ENCODE data around the gene CHMP3. TPM values are rescaled to one million over a fixed set of nuclear protein-coding genes. Genes with fewer than 3 reads are reported as not detected.

Gene CHMP3
- total and polyA plus RNA-seq, 2 of the 8 experiments (the other 6 are each of a cell fraction or from before 2014, with no cell fraction given): 11.7 to 21.9 TPM

- H3K4me1 ChIP-seq (replicated peaks in 1 of 4; ENCODE audit: control insufficient read depth in 3 of 4, insufficient read depth in 4 of 4, low read length in 3 of 4): no peaks in the 10 kb centered on the region
- H3K23me2 ChIP-seq (ENCODE audit: low read depth, low read length): no peaks in the 10 kb centered on the region
- H3K23ac ChIP-seq (ENCODE audit: insufficient read length): no peak overlapping the region
- FAIRE-seq (no peak), DNase-seq (ENCODE audit: low read depth in 1 of 2, low spot score in 2 of 2) (no peak)
- CTCF ChIA-PET (ENCODE audit: partially characterized antibody): no interaction called here
- WGBS, 2 experiments (ENCODE audit: extremely low coverage in 1 of 2, insufficient coverage in 1 of 2, insufficient read length in 1 of 2, insufficient replicate concordance in 2 of 2, low coverage in 1 of 2, low lambda C conversion rate in 2 of 2, missing lambda C conversion rate in 1 of 2): 98% methylated on average over 3 of the region's 3 CpGs; no CpG with 5 or more reads in 1 of the 2 experiments
- H3K27me3 ChIP-seq (replicated peaks in 1 of 4; ENCODE audit: control insufficient read depth in 3 of 4, extremely low read depth in 1 of 4, insufficient read depth in 3 of 4, low read length in 3 of 4): no peaks in the 10 kb centered on the region
- peaks cover 5 to 12% of the 10 kb centered on the region in 2 experiments; a peak in 2 of 4 replicates for H3K9me3 ChIP-seq (ENCODE audit: insufficient read depth in 2 of 2, low read depth in 1 of 2, low read length in 1 of 2)
- no peak overlapping the region for H3K27ac ChIP-seq (ENCODE audit: low read depth, low read length)
- no peak overlapping the region for H2BK5ac ChIP-seq (ENCODE audit: low read depth, low read length)
- H3K36me3 ChIP-seq (ENCODE audit: control insufficient read depth in 2 of 4, insufficient read depth in 4 of 4, low read length in 3 of 4): no peaks in the 10 kb centered on the region; a peak in 1 of 8 replicates
- no peak overlapping the region for H2AFZ ChIP-seq (ENCODE audit: low read length)
- H3K79me1 ChIP-seq (ENCODE audit: low read depth, low read length): no peaks in the 10 kb centered on the region
- H2BK15ac ChIP-seq (ENCODE audit: low read length): no peak overlapping the region
- no peaks in the 10 kb centered on the region for H4K20me1 ChIP-seq (replicated peaks in 1 of 2; ENCODE audit: control insufficient read depth in 1 of 2, insufficient read depth in 2 of 2, low read length in 2 of 2)
- H3K9ac ChIP-seq (replicated peaks in 1 of 4; ENCODE audit: extremely low read depth in 1 of 4, low read depth in 3 of 4, low read length in 3 of 4): no peak overlapping the region
- H4K91ac ChIP-seq (replicated peaks; ENCODE audit: insufficient read length, low read length): no peak overlapping the region
- no peak overlapping the region for H4K8ac ChIP-seq (ENCODE audit: extremely low read depth, insufficient read depth, low read length)
- no peak overlapping the region for H3K56ac ChIP-seq (replicated peaks; ENCODE audit: insufficient read length, low read depth, low read length)
- no peak overlapping the region for H3K4ac ChIP-seq (replicated peaks; ENCODE audit: insufficient read length, low read depth, low read length)
- no peak overlapping the region for H2BK20ac ChIP-seq (ENCODE audit: low read length)
- H2AK5ac ChIP-seq (ENCODE audit: low read depth, low read length): no peak overlapping the region
- no peak overlapping the region for H2BK120ac ChIP-seq (replicated peaks; ENCODE audit: low read depth, low read length)
- H3K18ac ChIP-seq (ENCODE audit: extremely low read depth, low read length): no peak overlapping the region
- POLR2A ChIA-PET (ENCODE audit: partially characterized antibody): no interaction called here
- no peak overlapping the region for H4K5ac ChIP-seq (ENCODE audit: insufficient read length, low read depth, low read length)
- no peak overlapping the region for H3K4me2 ChIP-seq (ENCODE audit: insufficient read depth in 1 of 2, low read depth in 2 of 2, low read length in 2 of 2)
- H3K14ac ChIP-seq (ENCODE audit: insufficient read length): no peak overlapping the region
- TF ChIP-seq ATF3 (IDR thresholded peaks at IDR 0.05; ENCODE audit: insufficient read depth, low read depth, low read length) (no peak), SAP30 (IDR thresholded peaks at IDR 0.05; ENCODE audit: insufficient read depth, insufficient replicate concordance, low read length) (no peak), JUN (IDR thresholded peaks at IDR 0.05; ENCODE audit: low read depth, low read length) (no peak), SIN3A (conservative IDR thresholded peaks at IDR 0.05 in 1 of 2, IDR thresholded peaks at IDR 0.05 in 1 of 2; ENCODE audit: low read depth in 1 of 2, low read length in 2 of 2) (no peak), GABPA (IDR thresholded peaks at IDR 0.05; ENCODE audit: borderline replicate concordance, insufficient read depth, low read length) (no peak), ASH2L (IDR thresholded peaks at IDR 0.05; ENCODE audit: low read length) (no peak), RNF2 (IDR thresholded peaks at IDR 0.05; ENCODE audit: borderline replicate concordance, low read depth, low read length, missing control alignments, poor library complexity, severe bottlenecking) (no peak), YY1 (IDR thresholded peaks at IDR 0.05; ENCODE audit: low read depth, low read length) (no peak)
- no peaks in the 10 kb centered on the region for H3K79me2 ChIP-seq (ENCODE audit: control insufficient read depth in 1 of 2, insufficient read depth in 2 of 2, low read length in 2 of 2)
- no peak overlapping the region for H3K4me3 ChIP-seq (ENCODE audit: extremely low read depth in 1 of 4, insufficient read depth in 2 of 4, low read depth in 3 of 4, low read length in 4 of 4)
- H2BK12ac ChIP-seq (ENCODE audit: low read depth, low read length): no peak overlapping the region
These were observed 29.7 kb downstream of the CHMP3 start for GRCh38 chr2:86533589-86533988.

All from H1 (cell line).